Activated CD4-positive, CD25-positive, alpha-beta regulatory T cell treated with anti-CD3 and anti-CD28 coated beads, Interleukin-2, amount 50 U/mL, for 16 hours (primary cell): ENCODE results near the gene BTAF1.
A peak's percentile ranks its signal among the peaks of the same experiment; 100 is the strongest.

Experiments
- DNase-seq: peaks from one replicate; pipeline ENCODE4 v3.0.0-alpha.2; 2020; ENCODE audit warnings: low read depth, low spot score

Gene BTAF1

GRCh38 chr10:91908337-91909116, 15.0 kb upstream of the BTAF1 start:
- peak; percentile 34 for DNase-seq

GRCh38 chr10:91909117-91909677, 14.4 kb upstream of the BTAF1 start, which contains the start of gene FGFBP3:
TSS of gene FGFBP3 (minus strand) at chr10:91909486. CDS start at chr10:91908969, 517 bp downstream.
- DNase-seq, result no peak

- no peak for DNase-seq
Measured at GRCh38 chr10:91910467-91910866, 13.1 kb upstream of the BTAF1 start.

- DNase-seq, result no peak
Measured at GRCh38 chr10:91919651-91920050, 3.9 kb upstream of the BTAF1 start.

- DNase-seq, result no peak
Measured at GRCh38 chr10:91924212-91925021, 847 bp downstream of the BTAF1 start.

GRCh38 chr10:91925022-91925320, 1.4 kb downstream of the BTAF1 start:
- DNase-seq, result no peak

GRCh38 chr10:91930939-91931338, 7.4 kb downstream of the BTAF1 start:
- DNase-seq, result no peak

GRCh38 chr10:91931526-91932190, 8.1 kb downstream of the BTAF1 start:
- no peak for DNase-seq

- DNase-seq, result no peak
Measured at GRCh38 chr10:91932737-91933136, 9.2 kb downstream of the BTAF1 start.

GRCh38 chr10:91935886-91936285, 12.3 kb downstream of the BTAF1 start:
- no peak for DNase-seq

GRCh38 chr10:91939653-91940052, 16.1 kb downstream of the BTAF1 start:
- no peak for DNase-seq

- DNase-seq, result no peak
Measured at GRCh38 chr10:91941426-91941825, 17.9 kb downstream of the BTAF1 start.

- DNase-seq, result no peak
Measured at GRCh38 chr10:91944880-91945630, 21.5 kb downstream of the BTAF1 start.

- no peak for DNase-seq
Measured at GRCh38 chr10:91953600-91954160, 30.1 kb downstream of the BTAF1 start.

- no peak for DNase-seq
Measured at GRCh38 chr10:91955114-91955513, 31.5 kb downstream of the BTAF1 start.

- DNase-seq, result no peak
Measured at GRCh38 chr10:91957091-91957490, 33.5 kb downstream of the BTAF1 start.

GRCh38 chr10:91969297-91969696, 45.7 kb downstream of the BTAF1 start:
- no peak for DNase-seq

GRCh38 chr10:91974960-91975359, 51.4 kb downstream of the BTAF1 start:
- no peak for DNase-seq

GRCh38 chr10:91975438-91975837, 51.9 kb downstream of the BTAF1 start:
- no peak for DNase-seq

GRCh38 chr10:91976317-91977051, 52.9 kb downstream of the BTAF1 start:
- no peak for DNase-seq
